GM13976 (cell line): Measurements from ENCODE around the gene CDK3.

Experiments
- DNase-seq: peaks from one replicate; pipeline ENCODE4 v3.0.0; 2012; ENCODE audit warnings: low spot score
- in situ Hi-C: fragments of 300-500 bp; cut with MboI; formaldehyde crosslinking; loops from one replicate; pipeline ENCODE4 v1.12.0; 2022; ENCODE audit warnings: low sequenced_read_pairs, mixed read lengths, inconsistent platforms; ENCODE audit not compliant: unreplicated experiment
- TF ChIP-seq, protein P1 (sequence below): IDR thresholded peaks from 2 replicates; pipeline ENCODE4 v1.5.1; 2012; ENCODE audit warnings: borderline replicate concordance, mild to moderate bottlenecking; ENCODE audit not compliant: insufficient read depth; ENCODE audit errors: extremely low read depth, missing control alignments, control extremely low read depth

Gene CDK3

DNA sequence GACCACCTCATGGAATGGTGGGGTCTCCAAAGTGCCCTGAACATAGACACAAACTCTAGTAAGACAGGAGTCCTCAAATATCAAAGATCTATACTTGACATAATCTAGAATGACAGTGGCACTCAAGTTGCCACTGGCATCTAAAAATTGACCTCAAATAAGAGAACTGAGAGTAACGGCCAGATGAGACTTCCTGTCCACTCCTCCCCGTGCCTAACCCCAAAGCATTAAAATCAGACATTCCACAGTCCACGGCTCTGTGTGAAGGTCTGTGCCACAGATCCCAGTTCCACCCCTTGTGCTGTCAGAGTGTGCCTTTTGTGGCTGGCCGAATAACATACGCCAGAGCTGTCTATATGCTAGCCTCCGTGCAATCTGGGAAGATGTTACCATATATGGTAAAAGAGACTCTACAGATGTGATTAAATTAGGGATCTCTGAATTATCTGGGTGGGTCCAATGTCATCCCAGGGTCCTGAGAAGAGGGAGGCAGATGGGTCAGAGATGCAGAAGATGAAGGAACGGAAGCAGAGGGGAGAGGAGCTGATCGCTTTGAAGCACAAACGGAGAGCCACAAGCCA lies 47.5 kb downstream of the CDK3 start:
- in situ Hi-C loops, result no loop called here
- DNase-seq, result no peak
- TF ChIP-seq, protein P1, sequence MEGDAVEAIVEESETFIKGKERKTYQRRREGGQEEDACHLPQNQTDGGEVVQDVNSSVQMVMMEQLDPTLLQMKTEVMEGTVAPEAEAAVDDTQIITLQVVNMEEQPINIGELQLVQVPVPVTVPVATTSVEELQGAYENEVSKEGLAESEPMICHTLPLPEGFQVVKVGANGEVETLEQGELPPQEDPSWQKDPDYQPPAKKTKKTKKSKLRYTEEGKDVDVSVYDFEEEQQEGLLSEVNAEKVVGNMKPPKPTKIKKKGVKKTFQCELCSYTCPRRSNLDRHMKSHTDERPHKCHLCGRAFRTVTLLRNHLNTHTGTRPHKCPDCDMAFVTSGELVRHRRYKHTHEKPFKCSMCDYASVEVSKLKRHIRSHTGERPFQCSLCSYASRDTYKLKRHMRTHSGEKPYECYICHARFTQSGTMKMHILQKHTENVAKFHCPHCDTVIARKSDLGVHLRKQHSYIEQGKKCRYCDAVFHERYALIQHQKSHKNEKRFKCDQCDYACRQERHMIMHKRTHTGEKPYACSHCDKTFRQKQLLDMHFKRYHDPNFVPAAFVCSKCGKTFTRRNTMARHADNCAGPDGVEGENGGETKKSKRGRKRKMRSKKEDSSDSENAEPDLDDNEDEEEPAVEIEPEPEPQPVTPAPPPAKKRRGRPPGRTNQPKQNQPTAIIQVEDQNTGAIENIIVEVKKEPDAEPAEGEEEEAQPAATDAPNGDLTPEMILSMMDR, result no peak

DNA sequence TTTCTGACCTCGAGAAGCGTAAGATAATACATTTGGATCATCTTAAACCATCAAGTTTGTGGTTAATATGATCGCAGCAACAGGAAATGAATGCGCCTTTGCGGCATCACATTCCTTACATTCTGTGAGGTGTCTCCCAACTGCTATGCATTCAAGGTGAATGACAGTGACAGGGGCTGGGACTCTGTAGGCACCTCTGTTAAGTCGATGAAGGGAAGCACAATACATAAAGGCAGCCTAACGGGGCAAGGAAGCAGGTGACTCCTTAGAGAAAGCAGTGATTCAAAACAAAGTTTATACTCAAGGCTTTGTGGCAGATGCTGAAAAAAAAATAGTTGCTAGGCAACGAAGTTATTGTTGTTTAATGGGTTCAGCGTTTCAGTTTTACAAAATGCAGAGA lies 48.1 kb downstream of the CDK3 start:
- no peak for DNase-seq
- in situ Hi-C loops, result no loop called here
- TF ChIP-seq, protein P1, result no peak

DNA sequence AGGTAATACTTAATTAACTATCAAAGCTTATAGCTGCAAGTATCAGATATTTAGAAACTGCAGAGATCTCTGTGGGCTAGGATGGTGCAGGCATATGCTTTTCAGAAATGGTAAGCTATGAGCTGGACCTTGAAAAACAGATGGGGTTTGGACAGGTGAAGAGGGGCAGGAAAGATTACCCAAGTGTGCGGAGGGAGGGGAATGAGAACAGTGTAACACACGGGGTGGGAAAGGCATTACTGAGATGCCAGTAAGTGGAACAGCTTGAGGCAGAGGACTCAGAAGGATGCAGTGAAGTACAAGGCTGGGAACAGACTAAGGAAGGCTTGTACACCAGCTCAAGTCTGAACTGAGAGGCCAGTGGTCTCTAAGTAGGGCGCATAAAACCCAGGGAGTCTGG lies 48.6 kb downstream of the CDK3 start:
- in situ Hi-C loops, result no loop called here
- TF ChIP-seq, protein P1, result no peak
- DNase-seq, result no peak

DNA sequence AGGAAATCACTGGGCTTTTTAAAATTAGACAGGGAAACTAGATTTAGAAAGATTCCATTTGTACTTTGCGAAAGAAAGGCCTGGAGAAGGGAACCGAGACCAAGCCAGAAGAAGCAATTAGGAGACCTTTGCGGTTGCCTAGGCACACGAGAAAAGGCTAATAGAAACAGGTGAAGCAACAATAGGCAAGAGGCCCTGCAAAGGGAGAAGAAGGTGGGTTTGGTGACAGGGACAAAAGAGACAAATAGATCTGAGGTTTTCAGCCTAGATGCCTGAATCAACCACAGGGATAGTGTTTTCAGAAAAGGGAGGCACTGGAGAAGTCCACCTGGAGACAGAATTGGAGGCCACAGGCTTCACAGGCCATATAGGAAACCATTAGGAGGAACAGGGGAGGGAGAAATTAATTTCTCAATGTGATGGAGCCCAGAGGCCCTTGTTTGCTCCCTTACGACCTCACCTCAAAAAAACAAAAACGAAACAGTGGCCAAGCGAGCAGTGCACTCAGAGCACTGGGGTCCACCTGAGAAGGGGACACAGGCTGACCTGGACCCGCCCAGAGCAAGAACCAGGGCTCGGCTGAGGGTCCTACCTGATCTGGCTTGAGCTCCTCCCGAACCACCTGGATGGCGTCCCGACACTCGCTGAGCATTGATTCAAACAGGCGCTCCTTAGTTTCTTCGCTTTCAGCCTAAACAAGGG lies 49.3 kb downstream of the CDK3 start:
- TF ChIP-seq, protein P1, result no peak
- in situ Hi-C loops, result no loop called here
- no peak for DNase-seq

DNA sequence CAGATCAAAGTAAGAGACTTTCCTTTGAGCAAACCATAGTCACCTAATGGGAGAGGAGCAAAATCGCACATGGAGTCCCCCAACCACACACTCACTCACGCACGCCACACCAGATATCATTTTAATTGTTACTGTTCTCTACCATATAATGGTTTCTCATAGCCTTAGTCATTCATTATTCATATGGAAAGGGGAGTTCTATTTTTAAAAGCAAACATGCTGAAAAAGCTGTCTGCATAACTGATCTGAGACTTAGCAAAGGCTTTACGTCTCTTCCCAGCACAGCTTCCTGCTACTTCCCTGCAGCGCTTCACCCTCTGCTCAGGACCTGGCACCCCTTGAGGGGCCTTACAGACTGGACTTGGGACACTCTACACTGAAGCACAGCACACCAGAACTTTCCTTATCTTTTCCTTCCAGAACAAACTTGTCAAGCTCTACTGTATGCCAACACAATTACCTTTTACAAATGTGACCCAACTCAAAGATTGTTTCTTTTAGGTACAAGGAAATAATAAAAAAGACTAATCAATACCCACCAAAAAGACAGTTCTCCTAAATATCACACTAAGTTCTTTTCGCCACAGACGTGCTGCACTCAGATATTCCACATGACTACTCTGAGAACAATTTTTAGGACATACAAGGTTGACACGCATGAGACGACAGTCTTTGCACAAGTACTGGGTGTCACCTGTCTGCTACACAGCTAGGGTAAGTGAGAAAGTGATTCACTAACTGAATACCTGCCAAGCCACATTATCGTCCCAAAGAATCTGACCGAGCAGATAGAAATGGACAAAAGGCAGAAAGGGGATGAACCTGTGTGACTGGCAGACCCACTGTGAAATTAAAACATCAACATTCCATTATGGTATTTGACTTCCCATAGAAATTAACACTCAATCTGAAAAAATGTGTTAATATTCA lies 50.1 kb downstream of the CDK3 start:
- TF ChIP-seq, protein P1, result no peak
- no peak for DNase-seq
- in situ Hi-C loops, result no loop called here

DNA sequence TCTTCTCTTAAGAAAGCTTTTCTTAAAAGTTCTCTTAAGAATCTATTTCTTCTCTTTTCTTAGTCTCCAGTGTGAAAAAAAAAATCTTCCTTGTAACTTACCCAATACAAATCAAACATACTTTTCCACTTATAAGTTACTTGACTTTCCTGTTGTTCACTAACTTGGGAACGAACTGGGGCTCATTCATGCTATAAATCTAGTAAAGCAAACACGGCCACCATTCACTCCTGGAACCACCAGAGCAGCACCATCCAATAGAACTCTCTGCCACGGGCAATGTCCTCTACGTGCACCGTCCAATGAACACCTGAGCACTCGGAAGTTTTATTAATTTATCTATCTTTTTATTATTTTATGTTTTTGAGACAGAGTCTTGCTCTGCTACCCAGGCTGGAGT lies 50.9 kb downstream of the CDK3 start:
- TF ChIP-seq, protein P1, result no peak
- no peak for DNase-seq
- in situ Hi-C loops, result no loop called here
